GM21526 (cell line): ENCODE measurements around the gene THEMIS2.
"Not testable (repeated sequence)": the region's sequence is repeated elsewhere in the genome, so short reads cannot be mapped to it uniquely, and the experiment has no call there.

Experiments used
- ATAC-seq: cut with Tn5 transposase; IDR thresholded peaks from one replicate; pipeline ENCODE4 v1.9.1; 2021; ENCODE audit warnings: moderate library complexity; ENCODE audit not compliant: unreplicated experiment, low FRiP score

Gene THEMIS2

DNA sequence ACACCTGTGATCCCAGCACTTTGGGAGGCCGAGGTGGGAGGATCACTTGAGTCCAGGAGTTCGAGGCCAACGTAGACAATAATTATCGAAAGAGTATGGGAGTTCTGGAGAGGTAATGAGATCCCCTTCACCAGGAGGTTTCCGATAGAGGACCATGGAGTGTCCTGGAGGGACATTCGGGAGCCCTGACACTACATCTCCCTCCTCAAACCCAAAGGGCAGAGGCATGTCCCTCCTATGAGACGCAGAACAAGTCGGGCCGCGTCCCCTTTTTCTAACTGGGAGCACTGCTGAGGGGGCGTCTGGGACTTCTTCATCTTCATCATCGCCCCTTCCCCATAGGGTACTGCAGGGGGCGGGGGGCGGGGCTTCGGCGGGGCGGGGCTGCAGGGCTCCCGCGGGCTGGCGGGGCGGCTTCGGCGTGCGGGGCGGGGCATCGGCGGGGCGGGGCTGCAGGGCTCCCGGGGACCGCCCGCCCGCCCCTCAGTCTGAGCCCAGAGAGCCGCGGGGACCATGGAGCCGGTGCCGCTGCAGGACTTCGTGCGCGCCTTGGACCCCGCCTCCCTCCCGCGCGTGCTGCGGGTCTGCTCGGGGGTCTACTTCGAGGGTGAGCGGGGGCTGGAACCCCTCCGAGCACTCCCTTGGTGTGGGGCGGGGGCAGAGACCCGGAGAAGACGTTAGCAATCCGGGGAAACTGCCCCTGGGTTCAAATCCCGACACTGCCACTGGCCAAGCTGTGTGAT lies at the start of gene THEMIS2:
Gene THEMIS2, plus strand, starts transcription at position 486 of the 743 bp plus-strand sequence. Its CDS starts 28 bp downstream, at position 514.
- no peak for ATAC-seq

DNA sequence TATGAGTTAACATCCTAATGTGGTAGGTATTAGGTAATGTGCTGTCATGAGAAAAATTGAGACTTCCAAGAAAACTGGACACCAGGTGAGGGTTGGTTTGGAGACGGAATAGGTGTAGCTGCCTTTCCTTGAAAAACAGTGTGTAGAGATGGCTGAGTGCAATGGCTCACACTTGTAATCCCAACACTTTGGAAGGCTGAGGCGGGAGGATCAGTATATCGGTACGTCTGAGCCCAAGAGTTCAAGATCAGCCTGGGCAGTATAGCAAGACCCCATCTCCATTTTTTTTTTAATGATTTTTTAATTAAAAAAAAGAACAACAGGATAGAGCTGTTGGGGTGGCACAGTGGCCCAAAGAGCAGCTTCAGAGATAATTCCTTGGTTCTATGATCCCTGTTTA lies 48.6 kb upstream of the THEMIS2 start:
- ATAC-seq, result no peak

DNA sequence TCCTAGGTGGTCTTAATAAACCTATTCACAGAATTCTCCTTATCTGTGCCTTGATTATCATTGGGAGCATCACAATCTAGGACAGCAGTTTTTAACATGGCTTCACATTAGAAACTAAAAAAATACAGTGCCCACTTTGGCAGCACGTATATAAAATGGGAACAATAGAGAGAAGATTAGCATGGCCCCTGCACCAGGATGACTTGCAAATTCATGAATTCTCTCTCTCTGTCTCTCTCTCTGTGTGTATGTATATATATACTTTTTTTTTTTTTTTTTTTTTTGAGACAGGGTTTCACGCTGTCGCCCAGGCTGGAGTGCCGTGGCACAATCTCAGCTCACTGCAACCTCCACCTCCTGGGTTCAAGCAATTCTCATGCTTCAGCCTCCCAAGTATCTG lies 47.9 kb upstream of the THEMIS2 start:
- no peak for ATAC-seq

DNA sequence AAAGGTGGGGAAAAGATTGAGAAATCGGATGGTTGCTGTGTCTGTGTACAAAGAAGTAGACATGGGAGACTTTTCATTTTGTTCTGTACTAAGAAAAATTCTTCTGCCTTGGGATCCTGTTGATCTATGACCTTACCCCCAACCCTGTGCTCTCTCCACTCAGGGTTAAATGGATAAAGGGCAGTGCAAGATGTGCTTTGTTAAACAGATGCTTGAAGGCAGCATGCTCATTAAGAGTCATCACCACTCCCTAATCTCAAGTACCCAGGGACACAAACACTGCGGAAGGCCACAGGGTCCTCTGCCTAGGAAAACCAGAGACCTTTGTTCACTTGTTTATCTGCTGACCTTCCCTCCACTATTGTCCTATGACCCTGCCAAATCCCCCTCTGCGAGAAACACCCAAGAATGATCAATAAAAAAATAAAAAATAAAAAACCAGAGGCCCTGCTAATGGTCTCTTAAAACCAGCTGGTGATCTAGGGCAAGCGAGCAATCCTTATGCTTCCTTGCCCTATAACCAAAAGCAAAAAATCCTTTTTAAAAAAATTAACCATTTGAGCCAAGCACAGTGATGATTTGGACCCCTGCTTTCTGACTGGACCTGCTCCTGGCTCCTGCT lies 42.9 kb upstream of the THEMIS2 start:
- not testable (repeated sequence) for ATAC-seq

DNA sequence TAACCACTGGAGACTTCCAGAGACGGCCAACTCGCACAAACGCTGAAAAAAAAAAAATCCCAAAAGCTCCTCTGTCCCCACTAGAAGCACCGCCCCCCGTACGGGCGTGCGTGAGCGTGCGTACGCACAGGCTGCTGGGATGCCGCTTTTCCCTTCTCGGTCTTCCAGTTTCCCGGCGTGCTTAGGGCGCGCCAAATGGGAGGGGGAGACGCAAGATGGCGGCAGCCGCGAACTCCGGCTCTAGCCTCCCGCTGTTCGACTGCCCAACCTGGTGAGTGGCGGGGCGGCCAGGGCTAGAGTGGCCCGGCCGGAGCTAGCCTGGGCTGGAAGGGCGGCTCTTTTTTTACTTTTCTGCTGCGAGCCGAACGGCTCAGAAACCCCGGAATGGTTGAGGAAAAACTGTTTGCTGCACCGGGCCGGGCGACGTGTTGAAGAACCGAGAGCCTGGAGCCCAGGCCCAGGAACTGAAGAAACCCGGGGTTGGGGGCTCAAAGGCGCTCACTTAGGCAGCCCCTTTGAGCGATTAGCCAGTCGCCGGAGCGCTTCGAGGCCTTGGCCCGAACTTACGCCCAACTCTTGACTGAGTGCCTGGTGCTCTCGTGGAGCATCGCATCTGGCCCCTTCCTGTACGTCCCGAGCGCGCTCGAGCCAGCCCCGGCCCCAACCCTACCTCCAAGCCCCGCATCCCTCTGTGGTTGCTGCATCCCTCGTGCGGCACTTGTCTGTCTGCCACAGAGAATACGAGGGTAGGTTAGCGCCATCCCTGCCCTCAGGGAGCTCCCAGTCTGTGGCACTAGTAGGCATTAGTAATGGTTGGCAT lies 41.5 kb upstream of the THEMIS2 start, which contains the start of gene PPP1R8:
Gene PPP1R8, plus strand, starts transcription at position 162 of the 820 bp plus-strand sequence. Its CDS starts 54 bp downstream, at position 216.
- ATAC-seq, result no peak

DNA sequence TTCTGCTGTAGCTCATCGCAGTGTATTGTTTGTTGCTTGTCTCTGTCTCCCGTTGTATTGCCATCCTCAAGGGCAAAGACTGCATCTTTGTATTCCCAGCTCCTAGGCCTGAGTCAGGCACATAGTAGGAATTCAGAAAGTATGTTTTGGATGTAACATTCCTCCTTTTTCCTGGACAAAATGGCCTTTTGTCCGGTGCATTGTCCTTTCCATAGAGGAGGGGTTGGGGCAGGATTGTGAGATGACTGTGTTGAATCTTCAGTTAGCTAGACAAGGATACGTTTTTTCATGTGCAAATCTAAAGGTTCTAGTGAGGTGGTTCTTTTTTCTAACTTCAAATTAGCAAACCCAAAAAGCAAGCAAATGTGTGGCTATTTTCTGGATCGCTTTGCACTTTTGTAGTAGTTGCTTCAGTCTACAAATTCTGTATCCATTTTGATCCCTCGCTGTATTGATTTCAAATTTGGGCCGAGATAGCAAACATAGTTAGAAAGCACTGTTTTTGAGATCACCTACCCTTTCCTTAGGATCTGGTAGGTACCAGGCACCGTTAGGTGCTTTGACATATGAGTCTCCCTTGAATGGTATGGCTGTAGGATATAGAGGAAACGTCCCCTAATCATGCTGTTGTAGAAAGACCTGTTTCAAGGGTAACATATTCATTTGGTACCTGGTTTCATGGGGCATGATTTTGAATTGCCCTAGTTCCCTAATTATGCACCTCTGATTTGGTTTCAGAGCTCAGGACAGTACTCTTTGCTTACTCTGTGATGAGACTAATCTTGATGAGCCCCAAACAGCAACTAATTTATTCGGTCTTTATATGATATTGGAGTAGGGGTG lies 40.6 kb upstream of the THEMIS2 start:
- no peak for ATAC-seq

DNA sequence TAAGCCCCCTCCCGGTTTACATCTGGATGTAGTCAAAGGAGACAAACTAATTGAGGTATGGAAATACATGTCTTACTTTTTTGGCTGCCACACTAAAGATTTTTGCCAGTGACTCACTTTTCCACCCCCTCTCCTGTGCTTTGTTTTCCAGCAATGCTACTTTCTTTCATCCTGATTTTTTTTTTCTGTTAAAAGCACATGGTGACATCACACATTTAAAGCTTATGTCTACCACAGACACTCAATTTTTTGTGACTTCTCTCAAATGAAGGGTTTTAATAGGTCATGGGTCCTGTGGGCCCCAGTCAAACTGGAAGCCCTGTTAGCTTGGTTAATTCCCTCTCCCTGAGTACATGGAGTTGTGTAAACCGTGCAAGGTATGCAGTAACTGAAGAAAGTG lies 39.6 kb upstream of the THEMIS2 start:
- ATAC-seq, result no peak

DNA sequence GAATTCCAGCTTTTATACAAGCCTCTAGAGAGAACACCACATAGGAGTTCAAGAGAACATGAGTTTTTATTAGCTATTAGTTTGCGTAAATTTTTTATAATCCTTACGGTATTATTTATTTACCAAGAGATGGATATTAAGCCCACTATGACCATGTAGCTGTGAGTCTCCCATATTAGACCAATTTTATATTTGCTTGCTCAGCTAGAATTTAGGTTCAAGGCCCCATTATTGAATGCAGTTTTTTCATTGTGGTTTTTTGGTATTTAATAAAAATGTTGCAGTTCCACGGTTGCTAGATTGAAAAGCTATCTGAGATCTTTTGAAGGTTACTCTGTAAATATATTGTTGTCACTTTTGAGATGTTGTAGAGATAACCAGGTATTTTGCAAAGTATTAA lies 38.9 kb upstream of the THEMIS2 start:
- ATAC-seq, result no peak

DNA sequence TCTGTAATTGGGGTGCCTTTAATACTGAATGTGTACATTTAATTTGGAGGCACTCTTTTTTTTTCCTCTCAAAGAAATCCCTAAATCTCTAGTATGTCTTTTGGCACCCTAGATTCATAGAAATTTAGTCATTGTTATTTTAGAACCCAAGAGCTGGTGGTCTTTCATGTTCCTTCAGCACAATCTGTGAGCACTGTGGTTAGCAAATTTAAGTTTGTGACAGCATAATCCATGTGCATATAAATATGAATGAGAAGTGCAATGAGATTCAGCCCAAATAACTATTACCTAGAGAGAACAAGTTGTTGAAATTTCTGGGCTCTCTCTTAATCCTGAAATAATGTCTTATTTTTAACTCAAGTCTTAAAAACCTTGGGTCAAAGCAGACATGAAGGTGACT lies 37.3 kb upstream of the THEMIS2 start:
- ATAC-seq, result no peak

DNA sequence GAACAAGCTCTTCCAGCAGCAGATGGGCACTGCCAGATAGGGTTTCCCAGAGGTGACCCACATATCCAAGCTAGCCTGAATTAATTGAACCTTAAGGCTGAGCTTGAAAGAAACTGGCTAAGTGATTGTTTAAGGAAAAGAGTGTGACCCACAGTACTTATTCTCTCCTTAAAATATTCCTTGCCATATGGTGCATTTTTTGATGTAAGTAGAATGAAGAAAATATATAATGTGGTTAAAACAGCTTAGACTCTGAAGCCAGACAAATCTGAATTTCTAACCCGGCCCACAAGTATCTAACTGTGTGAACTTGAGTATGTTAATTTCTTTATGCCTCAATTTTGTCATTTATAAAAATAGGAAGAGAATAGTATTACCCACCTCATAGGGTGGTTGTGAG lies 36.8 kb upstream of the THEMIS2 start:
- no peak for ATAC-seq

DNA sequence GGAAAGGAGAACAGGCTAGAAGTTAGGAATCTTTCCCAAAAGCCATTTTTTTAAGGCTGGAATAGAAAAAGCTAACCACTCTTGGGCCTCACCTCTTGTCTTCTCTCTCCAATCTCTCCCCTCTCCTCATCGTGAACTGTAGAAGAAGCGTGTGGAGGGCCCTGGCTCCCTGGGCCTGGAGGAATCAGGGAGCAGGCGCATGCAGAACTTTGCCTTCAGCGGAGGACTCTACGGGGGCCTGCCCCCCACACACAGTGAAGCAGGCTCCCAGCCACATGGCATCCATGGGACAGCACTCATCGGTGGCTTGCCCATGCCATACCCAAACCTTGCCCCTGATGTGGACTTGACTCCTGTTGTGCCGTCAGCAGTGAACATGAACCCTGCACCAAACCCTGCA lies 22.4 kb upstream of the THEMIS2 start:
- no peak for ATAC-seq

DNA sequence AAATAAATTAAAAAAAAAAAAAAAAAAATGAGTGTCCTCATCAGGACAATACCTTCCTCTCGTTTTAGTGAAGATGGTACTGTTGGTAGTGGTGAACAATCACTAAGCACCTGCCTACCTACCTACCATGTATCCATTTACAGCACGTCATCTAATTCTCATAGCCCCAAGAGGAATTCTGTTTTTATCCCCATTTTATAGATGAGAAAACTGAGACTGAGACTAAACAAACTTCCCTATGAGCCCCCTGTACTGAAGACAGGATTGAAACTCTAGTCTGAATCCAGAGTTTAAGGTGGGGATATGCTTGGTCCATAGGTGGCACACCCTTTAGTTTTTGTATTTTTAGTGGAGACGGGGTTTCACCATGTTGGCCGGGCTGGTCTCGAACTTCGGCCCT lies 17.3 kb upstream of the THEMIS2 start:
- no peak for ATAC-seq

DNA sequence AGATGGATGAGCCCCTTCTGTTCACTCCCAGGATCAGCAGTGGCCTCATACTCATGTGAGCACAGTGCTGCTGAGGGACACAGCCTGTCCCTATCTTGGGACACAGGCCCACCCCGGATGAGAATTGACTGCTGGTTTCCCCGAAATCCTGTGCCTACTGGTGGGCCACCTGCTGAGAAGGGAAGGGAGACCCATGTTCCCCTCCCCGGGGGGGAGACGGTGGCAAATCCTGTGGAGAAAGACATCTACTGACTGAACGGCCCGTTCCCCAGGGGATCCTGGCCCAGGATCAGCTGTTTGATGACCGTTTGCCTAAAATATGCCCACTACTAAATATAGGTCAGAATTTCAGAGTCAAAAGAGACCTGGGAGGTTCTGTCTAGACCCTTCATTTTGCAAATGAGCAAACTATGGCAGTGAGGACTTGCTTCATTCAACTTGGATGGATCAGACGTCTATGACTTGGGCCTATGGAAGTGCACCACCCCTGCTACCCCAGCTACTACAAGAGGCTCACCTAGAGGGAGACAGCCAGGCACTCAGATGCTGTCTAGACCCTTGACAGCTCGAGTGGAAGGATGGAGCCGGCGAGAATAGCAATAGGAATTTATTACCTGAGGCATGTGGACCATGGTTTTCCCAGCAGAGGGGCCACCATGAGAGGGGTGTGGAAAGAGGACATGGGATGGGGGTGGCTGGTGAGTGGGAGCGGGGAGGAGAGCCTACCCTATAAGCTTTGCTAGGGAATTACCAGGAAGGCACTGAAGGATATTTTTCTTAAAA lies 15.6 kb upstream of the THEMIS2 start:
- no peak for ATAC-seq

DNA sequence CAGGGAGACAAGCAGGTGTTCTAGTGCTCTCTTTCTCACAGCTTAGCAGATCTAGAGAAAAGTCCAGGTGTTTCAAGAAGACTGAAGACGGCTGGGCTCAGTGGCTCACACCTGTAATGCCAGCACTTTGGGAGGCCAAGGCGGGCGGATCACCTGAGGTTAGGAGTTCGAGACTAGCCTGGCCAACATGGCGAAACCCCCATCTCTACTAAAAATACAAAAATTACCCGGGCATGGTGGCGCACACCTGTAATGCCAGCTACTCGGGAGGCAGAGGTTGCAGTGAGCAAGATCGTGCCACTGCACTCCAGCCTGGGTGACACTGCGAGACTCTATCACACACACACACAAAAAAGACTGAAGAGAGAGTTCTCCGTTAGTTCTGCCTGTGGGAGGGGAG lies 14.8 kb upstream of the THEMIS2 start:
- not testable (repeated sequence) for ATAC-seq

DNA sequence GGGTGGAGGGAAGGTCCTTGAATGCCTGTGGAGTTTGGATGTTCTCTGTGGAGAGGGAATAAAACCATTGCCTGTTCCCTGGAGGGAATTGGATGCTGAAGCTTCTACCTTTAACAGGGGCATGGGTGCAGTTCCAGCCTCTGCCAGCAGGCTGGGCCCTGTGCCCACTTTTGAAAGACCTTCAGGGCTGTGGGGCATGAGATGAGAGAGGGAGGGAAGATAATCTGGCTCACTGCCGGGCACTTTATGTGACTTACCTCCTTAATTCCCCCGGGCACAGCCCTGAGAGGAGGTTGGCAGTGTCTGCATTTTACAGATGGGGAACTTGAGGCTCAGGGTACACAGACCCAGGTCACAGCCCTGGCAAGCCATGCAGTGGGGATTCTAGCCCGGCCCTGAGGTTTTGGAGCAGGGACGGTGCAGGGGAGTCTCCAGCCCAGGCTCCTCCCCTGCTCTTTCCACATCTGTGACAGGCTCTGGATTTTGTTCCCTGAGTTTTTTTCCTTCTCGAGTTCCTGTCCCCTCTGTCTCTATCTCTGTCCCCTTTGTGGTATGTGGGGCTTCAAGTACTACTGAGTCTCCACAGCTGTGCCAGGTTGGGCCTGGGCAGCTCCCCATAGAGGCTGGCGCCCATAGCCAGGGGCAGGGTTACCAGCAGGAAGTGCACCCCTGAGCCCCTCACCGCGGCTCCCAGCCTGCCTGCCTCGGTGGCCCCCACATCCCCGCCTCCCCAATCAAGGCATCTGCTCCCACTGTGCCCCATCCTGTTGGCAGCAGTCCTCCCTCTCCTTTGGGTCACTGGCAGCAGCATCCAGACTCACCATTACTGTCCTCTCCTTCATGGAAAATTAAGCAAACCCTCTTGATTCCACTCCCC lies 14.0 kb upstream of the THEMIS2 start:
- ATAC-seq, result no peak

DNA sequence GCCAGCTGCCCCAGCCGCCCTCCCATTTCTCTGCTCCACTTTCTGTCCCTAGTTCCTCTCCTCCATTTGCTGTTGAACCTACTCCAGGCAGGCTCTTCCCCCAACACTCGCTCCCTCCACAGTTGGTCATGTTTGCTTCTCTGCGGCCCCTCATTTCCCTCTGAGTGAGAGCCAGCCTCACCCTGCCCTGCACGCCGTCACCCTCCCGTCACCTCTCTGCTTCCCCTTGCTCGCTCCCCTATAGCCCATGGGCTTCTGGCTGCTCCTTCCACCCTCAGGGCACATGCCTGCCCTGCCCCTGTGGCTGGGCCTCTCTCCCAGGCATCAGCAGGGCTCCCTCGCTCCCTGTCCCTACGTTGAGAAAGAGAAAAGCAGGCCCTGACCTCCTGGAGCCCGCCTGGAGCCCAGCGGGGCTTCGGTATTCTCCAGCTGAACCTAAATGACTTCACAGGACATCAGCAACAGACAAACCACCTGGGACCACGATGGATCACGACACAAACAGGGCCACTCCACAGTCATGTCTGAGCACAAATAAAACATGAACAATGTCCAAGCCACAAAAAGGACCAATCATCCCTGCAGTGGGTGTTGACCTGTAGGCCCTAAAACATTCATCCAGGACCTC lies 13.3 kb upstream of the THEMIS2 start:
- ATAC-seq, result no peak

DNA sequence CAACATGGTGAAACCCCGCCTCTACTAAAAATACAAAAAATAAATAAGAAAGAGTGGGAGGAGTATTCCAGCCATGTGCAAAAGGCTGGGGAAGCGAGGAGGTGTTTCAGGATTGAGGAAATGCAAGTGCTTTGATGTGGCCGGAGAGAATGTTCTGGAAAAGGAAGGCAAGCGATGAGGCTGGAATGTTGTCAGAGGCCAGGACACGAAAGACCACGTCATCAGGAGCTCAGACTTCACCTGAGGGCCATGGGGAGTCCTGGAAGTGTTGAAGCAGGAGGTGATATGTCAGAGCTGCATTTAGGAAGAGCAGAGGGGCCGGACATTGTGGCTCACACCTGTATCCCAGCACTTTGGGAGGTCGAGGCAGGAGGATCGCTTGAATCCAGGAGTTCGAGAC lies 10.9 kb upstream of the THEMIS2 start:
- ATAC-seq, result no peak

DNA sequence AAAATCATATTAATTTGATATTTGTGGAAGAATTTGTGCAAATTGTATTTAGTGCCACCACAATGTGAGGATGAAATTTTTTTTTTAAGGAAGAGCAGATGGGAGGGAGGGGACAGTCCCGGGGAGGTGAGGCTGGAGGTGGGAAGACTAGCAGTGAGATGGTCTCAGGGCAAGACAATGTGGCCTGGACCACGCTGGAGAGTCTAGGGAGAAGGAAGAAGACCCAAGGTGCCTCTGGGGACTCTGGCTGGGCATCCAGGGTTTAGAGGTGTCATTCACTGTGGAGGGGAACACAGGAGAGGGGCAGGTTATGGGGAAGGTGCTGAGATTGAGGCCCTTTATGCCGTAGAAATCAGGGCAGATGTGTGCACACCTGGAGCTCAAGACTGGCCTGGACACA lies 10.3 kb upstream of the THEMIS2 start:
- no peak for ATAC-seq
